Stimulated activated CD8-positive, alpha-beta memory T cell treated with anti-CD3 and anti-CD28 coated beads, Interleukin-4, amount 100 ng/mL, for 24 hours (primary cell): ENCODE results near the gene ZMIZ1.

Experiments
- DNase-seq: peaks from one replicate; pipeline ENCODE4 v3.0.0-alpha.2; 2020; ENCODE audit warnings: low read depth

The ZMIZ1 gene

GRCh38 chr10:79097021-79097872, 28.5 kb downstream of the ZMIZ1 start:
- DNase-seq: no peak

- DNase-seq: no peak
Observed at GRCh38 chr10:79098061-79098460, 29.3 kb downstream of the ZMIZ1 start.

GRCh38 chr10:79098596-79099015, 29.8 kb downstream of the ZMIZ1 start:
- no peak for DNase-seq

GRCh38 chr10:79099898-79100448, 31.2 kb downstream of the ZMIZ1 start:
- DNase-seq: no peak

GRCh38 chr10:79100771-79101170, 32.0 kb downstream of the ZMIZ1 start:
- no peak for DNase-seq

GRCh38 chr10:79101560-79102497, 33.1 kb downstream of the ZMIZ1 start:
- DNase-seq: no peak

- no peak for DNase-seq
Observed at GRCh38 chr10:79102498-79102874, 33.7 kb downstream of the ZMIZ1 start.

GRCh38 chr10:79103129-79103528, 34.4 kb downstream of the ZMIZ1 start:
- DNase-seq: no peak

- no peak for DNase-seq
Observed at GRCh38 chr10:79103585-79103984, 34.8 kb downstream of the ZMIZ1 start.

- no peak for DNase-seq
Observed at GRCh38 chr10:79105150-79105739, 36.5 kb downstream of the ZMIZ1 start.

GRCh38 chr10:79105818-79106217, 37.1 kb downstream of the ZMIZ1 start:
- no peak for DNase-seq

GRCh38 chr10:79106256-79107050, 37.7 kb downstream of the ZMIZ1 start:
- DNase-seq: no peak

GRCh38 chr10:79107736-79108264, 39.0 kb downstream of the ZMIZ1 start:
- no peak for DNase-seq

- DNase-seq: no peak
Observed at GRCh38 chr10:79108728-79109127, 40.0 kb downstream of the ZMIZ1 start.

GRCh38 chr10:79111427-79111826, 42.7 kb downstream of the ZMIZ1 start:
- DNase-seq: no peak

GRCh38 chr10:79111846-79112614, 43.3 kb downstream of the ZMIZ1 start:
- DNase-seq: no peak

- DNase-seq: no peak
Observed at GRCh38 chr10:79112881-79113431, 44.2 kb downstream of the ZMIZ1 start.

- DNase-seq: no peak
Observed at GRCh38 chr10:79113827-79114226, 45.1 kb downstream of the ZMIZ1 start.

GRCh38 chr10:79115302-79115701, 46.5 kb downstream of the ZMIZ1 start:
- DNase-seq: no peak

GRCh38 chr10:79116368-79116767, 47.6 kb downstream of the ZMIZ1 start:
- DNase-seq: no peak
